Vagina (tissue), 2 donors: ENCODE data around the gene FKBP15. TPM values are rescaled to one million over a fixed set of nuclear protein-coding genes. Genes with fewer than 3 reads are reported as not detected.

Experiments used
- DNase-seq, 2 donors: peaks; one replicate each; pipeline ENCODE4 v3.0.0-alpha.2; 2017; ENCODE audit errors: extremely low spot score in 2 of 2
- H3K27ac ChIP-seq: fragments of 200-600 bp; sonication (generic); one replicate; pipeline ENCODE4 v1.5.1; 2019
- H3K27me3 ChIP-seq: fragments of 200-600 bp; sonication (generic); one replicate; pipeline ENCODE4 v1.5.1; 2019
- H3K36me3 ChIP-seq, 2 donors: fragments of 200-600 bp; sonication (generic); one replicate each; pipeline ENCODE4 v1.5.1; 2017 to 2019
- H3K4me1 ChIP-seq: fragments of 200-600 bp; sonication (generic); one replicate; pipeline ENCODE4 v1.5.1; 2019
- H3K4me3 ChIP-seq, 2 donors: fragments of 200-600 bp; sonication (generic); 1 replicate in 1 of 2; 2 replicates in 1 of 2; pipeline ENCODE4 v1.5.1; 2016 to 2019
- H3K9me3 ChIP-seq: fragments of 200-600 bp; sonication (generic); one replicate; pipeline ENCODE4 v1.5.1; 2019
- POLR2A ChIP-seq, 2 donors: fragments of 450-650 bp; IDR thresholded peaks; one replicate each; pipeline ENCODE4 v1.6.1; 2017; ENCODE audit warnings: antibody characterized with exemption in 2 of 2, mild to moderate bottlenecking in 2 of 2, moderate library complexity in 2 of 2
- POLR2AphosphoS5 ChIP-seq, 2 donors: sonication (generic); formaldehyde crosslinking; IDR thresholded peaks; one replicate each; pipeline ENCODE4 v1.9.0; 2017; ENCODE audit warnings: antibody characterized with exemption in 2 of 2, mild to moderate bottlenecking in 2 of 2, low read depth in 1 of 2; ENCODE audit not compliant: insufficient read depth in 1 of 2
- intact Hi-C: fragments of 100-400 bp; cut with DNase I; formaldehyde crosslinking; loops from one replicate; pipeline ENCODE4 v1.15.1; 2023
- total RNA-seq: library from RNA; depleted of rRNA; stranded (reverse); fragments of >200 nt; gene quantifications from one replicate; pipeline ENCODE4 v1.2.3, GENCODE V29; 2016
- TF ChIP-seq, protein P1 (sequence below), 3 experiments: fragments of 450-650 bp in 2 of 3; fragments of 200-600 bp in 1 of 3; sonication (generic) in 1 of 3; IDR thresholded peaks; one replicate each; pipeline ENCODE4 v1.5.1; 2017 to 2019; ENCODE audit warnings: antibody characterized with exemption in 3 of 3, mild to moderate bottlenecking in 2 of 3, moderate library complexity in 2 of 3

The FKBP15 gene
- total RNA-seq, 1 donor from 2014 or later: 28.7 TPM

DNA sequence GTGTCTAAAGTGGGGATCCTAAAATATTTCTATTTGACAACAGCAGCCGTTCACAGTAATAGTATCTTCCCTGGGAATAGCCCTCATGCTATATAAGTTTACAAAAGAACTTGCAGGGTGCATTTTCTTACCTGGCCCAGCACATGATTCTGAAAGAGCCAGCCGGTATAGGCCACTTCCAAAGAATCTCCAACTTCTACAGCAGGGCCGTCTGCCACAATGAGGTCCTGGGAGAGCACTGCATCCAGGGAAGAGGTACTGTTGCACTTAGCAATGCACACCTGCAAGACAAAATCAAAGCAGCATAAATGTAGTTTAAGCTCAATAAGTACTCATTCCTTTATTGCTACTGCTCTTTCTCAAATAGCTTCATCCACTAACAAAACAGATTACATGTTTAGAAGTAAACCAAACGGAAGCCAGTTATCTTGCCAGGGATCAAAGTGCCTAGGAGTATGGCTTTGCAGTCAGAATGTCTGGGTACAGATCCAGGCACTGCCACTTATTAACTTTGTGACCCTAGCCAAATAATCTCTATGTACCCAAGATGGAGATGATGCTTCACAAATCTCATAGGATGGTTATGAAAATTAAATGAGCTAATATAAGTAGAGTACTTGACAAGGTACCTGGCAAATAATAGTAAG lies 21.3 kb downstream of the FKBP15 start:
- Histone ChIP-seq H3K27ac (no peak overlapping the region), H3K9me3 (no peaks in the 10 kb centered on the region), H3K4me3 (no peak overlapping the region), H3K36me3 (peaks cover 3 to 63% of the 10 kb centered on the region in 2 donors), H3K27me3 (no peaks in the 10 kb centered on the region), H3K4me1 (no peaks in the 10 kb centered on the region)
- intact Hi-C loops: no loop called here
- TF ChIP-seq POLR2A (IDR thresholded peaks at IDR 0.05) (no peak), POLR2AphosphoS5 (IDR thresholded peaks at IDR 0.05; ENCODE audit: insufficient read depth in 1 of 2, low read depth in 1 of 2) (no peak)
- TF ChIP-seq, protein P1, sequence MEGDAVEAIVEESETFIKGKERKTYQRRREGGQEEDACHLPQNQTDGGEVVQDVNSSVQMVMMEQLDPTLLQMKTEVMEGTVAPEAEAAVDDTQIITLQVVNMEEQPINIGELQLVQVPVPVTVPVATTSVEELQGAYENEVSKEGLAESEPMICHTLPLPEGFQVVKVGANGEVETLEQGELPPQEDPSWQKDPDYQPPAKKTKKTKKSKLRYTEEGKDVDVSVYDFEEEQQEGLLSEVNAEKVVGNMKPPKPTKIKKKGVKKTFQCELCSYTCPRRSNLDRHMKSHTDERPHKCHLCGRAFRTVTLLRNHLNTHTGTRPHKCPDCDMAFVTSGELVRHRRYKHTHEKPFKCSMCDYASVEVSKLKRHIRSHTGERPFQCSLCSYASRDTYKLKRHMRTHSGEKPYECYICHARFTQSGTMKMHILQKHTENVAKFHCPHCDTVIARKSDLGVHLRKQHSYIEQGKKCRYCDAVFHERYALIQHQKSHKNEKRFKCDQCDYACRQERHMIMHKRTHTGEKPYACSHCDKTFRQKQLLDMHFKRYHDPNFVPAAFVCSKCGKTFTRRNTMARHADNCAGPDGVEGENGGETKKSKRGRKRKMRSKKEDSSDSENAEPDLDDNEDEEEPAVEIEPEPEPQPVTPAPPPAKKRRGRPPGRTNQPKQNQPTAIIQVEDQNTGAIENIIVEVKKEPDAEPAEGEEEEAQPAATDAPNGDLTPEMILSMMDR (IDR thresholded peaks at IDR 0.05): no peak
- DNase-seq: no peak

DNA sequence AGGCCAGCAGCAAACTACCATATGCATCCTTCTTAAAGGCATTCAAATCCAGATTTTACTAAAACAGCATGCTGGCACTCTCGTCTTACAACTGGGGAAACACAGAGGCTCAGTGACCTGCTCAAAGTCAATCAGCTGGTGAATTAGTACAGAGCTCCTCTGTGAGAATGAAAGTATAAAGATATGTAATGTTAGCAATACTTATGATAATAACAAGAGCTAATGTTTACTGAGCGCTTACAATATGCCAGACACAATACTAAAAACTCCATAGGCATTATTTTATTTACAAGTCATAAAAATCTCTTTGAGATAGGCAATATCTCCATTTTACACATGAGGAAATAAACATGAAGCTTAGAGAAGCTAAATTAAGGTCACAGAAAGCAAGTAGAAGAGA lies 28.6 kb downstream of the FKBP15 start:
- DNase-seq: no peak
- H3K9me3 ChIP-seq: no peaks in the 10 kb centered on the region
- H3K36me3 ChIP-seq: peaks cover 6 to 59% of the 10 kb centered on the region in 2 donors
- TF ChIP-seq POLR2A (IDR thresholded peaks at IDR 0.05) (no peak), POLR2AphosphoS5 (IDR thresholded peaks at IDR 0.05; ENCODE audit: insufficient read depth in 1 of 2, low read depth in 1 of 2) (no peak)
- TF ChIP-seq, protein P1 (IDR thresholded peaks at IDR 0.05): no peak
- no peak overlapping the region for H3K4me3 ChIP-seq
- intact Hi-C loops: no loop called here
- no peaks in the 10 kb centered on the region for H3K27me3 ChIP-seq
- H3K27ac ChIP-seq: no peak overlapping the region
- H3K4me1 ChIP-seq: peaks cover 10% of the 10 kb centered on the region

DNA sequence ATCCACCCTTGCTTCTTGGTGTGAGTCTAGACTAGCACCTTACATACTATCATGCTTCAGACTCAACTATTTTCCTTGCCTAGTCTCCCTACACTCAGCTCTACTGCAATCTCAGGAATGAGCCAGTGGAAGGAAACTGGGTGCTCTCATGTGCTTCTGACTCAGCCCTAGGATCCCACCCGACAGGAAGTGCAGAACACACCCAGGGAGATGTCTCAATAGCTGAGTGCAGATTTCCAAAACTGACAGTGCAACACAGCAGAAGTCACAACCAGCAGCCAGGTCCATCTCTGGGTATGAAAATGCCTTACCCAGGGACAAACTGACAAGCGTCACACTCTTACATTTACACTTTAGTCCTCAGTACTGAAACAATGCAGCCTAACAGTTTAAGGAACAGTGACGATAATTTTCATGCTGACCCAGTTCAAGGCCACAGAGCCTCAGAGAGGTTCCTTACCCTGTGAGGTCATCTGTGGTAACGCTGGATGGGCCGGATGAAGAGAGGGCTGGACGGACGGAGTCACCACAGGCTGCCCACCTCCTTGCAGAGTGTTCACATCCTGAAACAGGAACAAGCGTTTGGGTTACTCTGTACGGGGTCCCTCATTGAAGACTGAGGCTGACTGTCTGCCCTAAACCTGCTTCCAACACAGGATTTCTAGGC lies 33.0 kb downstream of the FKBP15 start:
- peaks cover 6 to 72% of the 10 kb centered on the region in 2 donors for H3K36me3 ChIP-seq
- no peaks in the 10 kb centered on the region for H3K27me3 ChIP-seq
- peaks cover 10% of the 10 kb centered on the region for H3K4me1 ChIP-seq
- no peak overlapping the region for H3K4me3 ChIP-seq
- intact Hi-C loops: no loop called here
- peak overlapping the region; percentile 71 for H3K27ac ChIP-seq
- DNase-seq: peak in 1 of 2 donors; percentile 90
- peak in 1 of 2 donors; percentile 63 for TF ChIP-seq POLR2AphosphoS5 (IDR thresholded peaks at IDR 0.05; ENCODE audit: insufficient read depth in 1 of 2, low read depth in 1 of 2)
- TF ChIP-seq, protein P1 (IDR thresholded peaks at IDR 0.05): no peak
- no peak for TF ChIP-seq POLR2A (IDR thresholded peaks at IDR 0.05)
- no peaks in the 10 kb centered on the region for H3K9me3 ChIP-seq

DNA sequence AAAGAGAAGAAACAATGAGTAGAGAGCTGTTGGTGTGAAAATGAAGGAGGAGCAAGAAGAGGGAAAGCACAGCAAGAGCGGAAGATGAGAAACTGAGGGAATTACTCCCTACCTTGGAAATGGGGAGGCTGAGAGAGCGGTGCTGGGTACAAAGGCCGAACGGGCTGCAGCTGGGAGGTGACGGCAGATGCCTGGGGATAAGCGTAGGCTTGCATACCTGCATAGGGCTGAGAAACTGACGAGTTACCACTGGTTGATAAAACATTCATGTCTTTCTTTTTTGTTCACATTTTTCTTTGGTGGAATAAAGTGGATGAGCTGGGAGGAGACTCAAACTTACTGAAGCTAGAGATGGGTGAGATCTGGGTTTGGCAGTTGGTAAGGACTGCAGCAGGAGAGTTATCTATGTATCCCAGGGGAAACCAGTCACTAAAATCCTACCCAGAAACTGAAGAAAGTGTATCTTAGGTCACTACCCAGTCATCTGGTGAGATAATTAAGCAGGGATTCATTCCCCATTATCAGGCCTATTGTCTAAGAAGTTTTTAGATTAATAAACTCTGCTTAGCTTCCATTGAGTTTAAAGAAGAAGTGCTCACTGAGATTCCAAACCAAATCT lies 34.8 kb downstream of the FKBP15 start:
- H3K27me3 ChIP-seq: no peaks in the 10 kb centered on the region
- no peak for DNase-seq
- H3K4me3 ChIP-seq: no peak overlapping the region
- H3K9me3 ChIP-seq: no peaks in the 10 kb centered on the region
- peaks cover 10% of the 10 kb centered on the region for H3K4me1 ChIP-seq
- intact Hi-C loops: no loop called here
- H3K36me3 ChIP-seq: peaks cover 0 to 74% of the 10 kb centered on the region in 2 donors
- no peak for TF ChIP-seq POLR2A (IDR thresholded peaks at IDR 0.05)
- TF ChIP-seq, protein P1 (IDR thresholded peaks at IDR 0.05): no peak
- no peak for TF ChIP-seq POLR2AphosphoS5 (IDR thresholded peaks at IDR 0.05; ENCODE audit: insufficient read depth in 1 of 2, low read depth in 1 of 2)
- H3K27ac ChIP-seq: no peak overlapping the region
